ENCODE measurements around the gene PLD1.

Gene PLD1

DNA sequence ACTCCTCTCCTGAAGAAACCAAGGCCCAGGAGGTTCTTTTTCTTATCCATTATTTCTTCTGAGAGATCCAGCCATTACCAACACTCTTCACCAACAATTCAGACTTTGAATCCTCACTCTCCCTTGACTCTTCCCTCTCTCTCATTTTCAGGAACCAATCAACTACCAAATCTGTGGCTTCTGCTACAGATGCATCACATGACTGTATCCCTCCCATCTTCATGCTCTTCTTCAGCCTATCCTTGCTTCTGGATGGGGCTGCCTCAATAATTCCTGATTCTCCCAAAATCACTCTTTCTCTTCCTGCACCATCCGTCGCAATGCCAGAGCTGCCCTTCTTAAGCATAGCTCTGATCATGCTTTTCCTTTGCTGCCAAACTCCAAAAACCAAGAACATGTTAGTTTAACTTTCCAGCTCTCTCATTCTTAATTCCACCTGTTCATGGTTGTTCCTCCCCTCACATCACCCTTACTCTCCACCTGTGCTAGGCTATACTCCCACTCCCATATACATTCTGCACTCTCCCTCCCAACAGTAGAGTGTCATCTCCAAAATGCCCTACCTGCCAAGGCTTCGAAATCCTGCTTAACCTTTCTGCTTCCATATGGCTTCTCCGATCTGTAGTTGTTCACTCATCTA lies 13.5 kb downstream of the PLD1 start:
- DNase-seq (ENCODE audit: low read depth) = no peak

DNA sequence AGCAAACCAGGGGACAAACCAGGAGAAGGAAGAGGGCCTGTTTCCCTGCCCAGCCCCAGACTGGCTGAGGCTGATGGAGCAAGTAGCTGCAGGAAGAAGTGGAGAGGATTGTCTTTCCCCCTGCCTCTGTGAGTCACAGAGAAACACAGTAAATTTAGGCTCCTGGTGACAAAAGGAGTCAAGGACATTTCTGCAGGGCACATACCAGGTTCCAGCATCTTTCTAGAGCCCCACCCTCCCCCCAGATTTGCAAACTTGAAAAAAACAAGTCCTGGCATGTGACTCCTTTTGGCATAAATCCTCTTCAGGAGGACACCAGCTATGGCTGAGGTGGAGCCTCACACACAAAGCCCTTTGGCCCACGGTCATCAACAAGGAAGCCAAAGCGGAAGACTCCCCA lies 17.8 kb downstream of the PLD1 start:
- DNase-seq (ENCODE audit: low read depth) = no peak

DNA sequence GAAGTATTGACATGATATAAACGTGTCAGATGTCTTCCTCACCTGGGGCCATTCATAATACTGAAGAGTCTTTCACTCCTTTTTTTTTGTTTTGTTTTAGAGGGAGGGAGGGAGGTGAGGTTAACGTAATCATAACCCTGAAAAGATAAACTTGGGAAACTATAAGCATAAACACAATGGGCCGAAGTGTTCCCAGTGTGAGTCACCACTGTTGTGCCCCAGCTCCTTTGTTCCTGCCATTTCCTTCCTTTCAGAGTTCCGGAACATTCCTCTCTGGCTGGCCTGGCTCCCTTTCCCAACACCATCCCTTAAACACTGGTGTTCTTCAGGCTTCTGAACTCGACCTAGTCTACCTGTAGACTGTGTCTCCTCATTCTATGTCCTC lies 18.6 kb downstream of the PLD1 start:
- DNase-seq (ENCODE audit: low read depth) = no peak

DNA sequence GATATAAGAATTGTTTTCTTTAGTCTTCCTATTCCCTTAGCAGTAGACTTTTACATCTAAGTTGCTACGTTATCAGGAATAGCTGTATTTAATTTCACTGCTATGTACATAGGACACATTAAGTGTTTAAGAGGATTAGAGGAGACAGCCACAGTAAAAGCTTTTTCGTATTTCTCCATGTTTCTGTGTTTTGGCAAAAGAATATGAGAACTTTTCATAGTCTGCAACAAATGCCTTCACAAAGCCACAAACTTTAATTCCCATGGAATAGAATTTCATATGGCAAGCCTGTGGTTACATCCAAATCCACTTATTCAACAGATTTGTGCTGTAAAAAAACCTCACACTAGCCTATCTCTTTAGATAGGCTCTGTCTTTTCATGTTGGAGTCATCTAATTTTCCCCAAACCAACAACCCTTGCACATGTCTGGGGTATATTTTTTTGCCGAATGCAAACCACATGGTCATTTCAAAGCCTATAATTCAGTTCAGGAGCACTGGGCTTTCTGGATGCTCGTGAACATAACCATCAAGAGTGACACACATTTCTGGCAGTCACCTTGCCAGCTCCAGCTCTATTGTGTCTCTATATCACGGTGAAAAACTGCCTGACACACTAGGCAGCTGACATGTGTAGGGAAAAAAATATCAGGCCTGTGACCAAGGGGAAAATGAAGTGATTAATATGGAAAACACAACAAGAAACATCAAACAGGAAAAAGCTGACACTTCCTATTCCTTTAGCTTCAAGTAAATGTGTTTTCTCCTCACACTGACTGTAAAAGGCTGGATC lies 19.2 kb downstream of the PLD1 start:
- DNase-seq (ENCODE audit: low read depth) = no peak

DNA sequence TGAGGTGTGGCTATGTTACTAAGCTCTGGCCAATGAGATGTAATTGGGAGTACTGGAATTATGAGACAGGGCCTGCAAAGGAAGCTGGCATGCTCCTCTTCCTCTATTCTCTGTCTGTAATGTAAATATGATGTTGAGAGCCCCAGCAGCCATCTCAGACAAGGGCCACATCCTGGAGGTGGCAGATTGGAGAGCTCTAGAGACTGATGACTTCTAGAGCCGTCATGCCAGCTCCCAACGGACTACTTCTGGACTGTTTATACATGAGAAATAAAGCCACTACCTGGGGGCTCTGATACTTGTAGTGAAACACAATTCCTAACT lies 19.7 kb downstream of the PLD1 start:
- DNase-seq (ENCODE audit: low read depth) = no peak

DNA sequence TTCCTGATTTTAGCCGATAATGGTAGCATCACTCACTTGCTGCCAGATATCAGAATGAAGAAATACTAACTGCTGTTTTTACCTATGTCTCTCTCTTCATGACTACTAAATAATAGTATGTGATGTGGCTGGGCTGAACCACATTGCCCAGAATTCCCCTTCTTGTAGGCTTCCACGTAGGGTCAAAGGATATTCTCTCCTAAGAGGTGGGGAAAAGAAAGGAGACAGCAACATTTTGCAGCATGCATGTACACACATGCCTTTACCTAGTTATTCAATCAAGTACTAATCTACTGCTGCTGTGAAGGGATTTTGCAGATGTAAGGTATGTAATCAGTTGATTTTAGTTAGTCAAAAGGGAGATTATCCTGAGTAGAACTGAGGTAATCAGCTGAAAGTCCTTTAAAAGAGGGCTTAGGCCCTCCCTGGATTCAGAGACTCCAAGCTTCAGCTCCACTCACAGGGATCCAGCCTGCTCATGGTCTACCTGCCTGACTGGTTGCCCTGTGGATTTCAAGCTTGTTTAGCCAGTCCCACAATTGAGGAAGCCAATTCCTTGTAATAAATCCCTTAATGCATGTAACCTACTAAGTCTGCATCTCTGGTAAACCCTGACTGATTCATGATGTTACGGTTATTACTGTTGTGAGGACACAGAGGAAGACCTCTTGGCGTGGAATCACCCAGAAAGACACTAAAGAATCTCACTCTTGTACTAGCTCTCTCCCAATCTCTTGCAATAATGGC lies 20.4 kb downstream of the PLD1 start:
- no peak for DNase-seq (ENCODE audit: low read depth)

DNA sequence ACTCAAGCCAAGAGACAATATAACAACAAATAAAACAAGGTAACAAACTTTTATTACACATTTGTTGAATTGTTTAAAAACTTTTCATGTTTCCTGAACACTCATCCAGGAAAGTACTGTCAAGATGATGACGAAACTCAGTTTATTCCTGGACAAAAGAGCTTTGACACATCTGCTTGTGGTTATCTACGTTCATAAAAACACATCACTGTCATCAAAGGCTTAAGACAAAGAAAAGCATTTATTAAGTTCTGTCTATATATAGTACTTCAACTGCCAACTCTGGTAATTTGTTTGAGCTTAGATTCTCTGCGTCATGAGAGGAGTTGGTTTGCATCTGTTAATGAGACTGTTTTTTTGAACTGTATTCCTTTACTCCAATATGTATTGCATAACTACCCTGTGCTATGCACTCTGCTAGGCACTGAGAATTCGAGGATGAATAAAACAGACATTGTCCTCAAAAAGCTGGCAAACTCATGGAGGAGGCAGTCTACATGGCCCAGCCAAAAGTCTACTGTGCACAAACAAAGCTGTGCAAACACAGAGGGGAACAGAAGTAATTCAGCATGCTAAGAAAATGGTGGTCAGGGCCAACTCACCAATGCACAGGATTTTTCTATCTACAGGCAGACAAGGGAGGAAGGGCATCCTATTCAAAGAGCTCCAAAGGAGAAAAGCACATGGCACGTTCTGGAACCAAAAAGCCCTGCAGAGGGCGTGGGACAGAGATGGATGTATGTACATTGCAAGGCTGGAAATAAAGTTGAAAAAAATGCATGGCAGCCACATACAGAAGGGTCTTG lies 21.5 kb downstream of the PLD1 start:
- no peak for DNase-seq (ENCODE audit: low read depth)

DNA sequence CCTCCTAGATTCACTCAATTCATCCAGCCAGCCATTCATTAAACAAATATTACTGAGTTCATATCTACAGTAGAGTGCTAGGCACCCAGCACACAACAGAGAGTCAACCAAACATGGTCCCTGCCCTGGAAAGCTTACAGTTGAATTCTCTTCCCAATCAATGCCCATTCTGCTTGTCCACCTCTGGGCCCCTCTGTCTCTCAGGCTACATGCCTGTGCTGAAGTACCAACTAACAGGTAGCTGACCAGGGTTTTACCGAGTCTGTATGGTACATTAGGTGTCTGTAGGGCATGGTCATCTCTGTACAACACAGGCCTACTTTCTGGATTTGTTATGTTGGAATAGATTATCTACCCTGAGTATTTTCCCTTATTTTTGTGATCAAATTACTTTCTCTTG lies 23.3 kb downstream of the PLD1 start:
- DNase-seq (ENCODE audit: low read depth) = no peak

DNA sequence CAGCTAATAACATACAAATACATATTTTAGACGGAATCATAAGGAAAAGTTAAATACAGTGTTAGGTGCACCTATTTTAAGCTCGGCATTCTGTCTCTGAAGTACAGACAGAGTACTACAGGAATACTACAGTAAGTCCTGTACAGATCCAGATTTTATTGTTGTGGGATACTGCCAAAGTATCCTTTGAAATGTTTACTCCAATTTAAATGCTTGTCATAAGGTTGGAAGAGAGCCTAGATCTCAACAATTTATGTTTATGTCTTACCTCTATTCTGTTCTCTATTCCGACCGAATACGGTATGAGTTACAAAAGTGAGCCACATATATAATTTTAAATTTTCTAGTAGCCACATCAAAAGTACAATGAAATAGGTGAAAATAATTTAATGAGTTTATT lies 25.3 kb downstream of the PLD1 start:
- DNase-seq (ENCODE audit: low read depth) = no peak

DNA sequence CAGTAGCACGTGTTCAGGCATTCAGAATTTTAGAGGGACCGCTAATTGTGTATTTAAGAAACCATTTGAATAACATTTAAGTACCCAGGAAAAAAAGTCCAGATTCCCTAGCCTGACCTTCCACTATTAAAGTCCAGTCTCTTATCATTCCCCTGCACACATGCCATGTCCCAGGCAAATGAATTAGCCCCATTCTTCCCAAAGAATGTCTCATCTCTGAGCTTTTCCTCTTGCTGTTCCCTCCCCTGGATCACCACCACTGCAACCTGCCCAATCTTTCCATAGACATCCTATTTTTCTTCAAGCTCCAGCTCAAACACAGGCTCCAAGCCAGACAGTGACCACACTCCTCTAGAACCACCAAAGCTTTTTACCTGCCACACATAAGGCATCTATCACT lies 25.9 kb downstream of the PLD1 start:
- DNase-seq (ENCODE audit: low read depth) = no peak

DNA sequence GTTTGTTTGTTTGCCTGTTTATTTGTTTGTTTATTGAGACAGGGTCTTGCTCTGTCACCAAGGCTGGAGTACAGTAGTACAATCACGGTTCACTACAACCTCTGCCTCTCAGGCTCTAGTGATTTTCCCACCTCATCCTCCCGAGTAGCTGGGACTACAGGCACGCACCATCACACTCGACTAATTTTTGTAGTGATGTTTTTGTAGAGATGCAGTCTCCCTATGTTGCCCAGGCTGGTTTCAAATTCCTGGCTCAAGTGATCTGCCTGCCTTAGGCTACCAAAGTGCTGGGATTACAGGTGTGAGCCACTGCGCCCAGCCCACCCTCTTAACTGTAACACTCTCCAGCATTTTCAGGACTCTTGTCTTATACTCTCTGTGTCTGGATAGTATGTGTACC lies 26.7 kb downstream of the PLD1 start:
- no peak for DNase-seq (ENCODE audit: low read depth)

DNA sequence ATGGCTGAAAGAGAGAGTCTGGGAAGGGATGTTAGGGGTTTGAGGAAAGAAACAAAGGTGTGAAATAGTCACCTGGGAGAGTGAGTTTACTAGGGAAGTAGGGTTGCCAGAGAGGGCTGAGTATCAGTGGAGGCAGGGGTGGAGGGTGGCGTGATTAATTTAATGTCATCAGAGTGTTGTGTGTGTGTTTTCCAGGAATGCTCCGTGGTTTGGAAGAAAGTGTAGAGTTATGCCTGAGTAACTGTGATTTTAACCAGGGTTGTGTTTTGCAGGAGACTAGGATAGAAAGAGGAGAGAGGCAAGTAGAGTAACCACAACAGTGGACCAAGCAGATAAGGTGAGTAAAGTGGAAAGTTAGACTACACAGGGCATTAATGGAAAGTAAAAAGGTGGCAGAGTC lies 27.2 kb downstream of the PLD1 start:
- DNase-seq (ENCODE audit: low read depth) = no peak

DNA sequence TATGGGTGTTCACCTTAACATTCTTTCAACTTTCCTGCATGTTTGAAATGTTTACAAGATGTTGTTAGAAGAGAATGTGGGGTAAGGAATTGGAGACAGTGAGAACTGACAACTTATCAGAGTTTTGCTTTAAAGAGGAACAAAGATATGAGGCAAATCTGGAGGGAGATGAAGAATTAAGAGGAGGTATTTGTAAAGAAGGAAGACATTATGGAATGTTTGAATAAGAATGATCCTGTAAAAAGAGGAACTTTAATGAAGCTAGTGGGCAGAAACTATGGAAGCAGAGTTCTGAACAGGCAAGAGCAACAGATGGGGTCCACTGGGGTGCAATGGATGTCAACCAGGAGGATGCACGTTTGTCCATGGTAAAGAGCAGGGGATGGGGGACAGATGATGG lies 27.7 kb downstream of the PLD1 start:
- DNase-seq (ENCODE audit: low read depth) = no peak

DNA sequence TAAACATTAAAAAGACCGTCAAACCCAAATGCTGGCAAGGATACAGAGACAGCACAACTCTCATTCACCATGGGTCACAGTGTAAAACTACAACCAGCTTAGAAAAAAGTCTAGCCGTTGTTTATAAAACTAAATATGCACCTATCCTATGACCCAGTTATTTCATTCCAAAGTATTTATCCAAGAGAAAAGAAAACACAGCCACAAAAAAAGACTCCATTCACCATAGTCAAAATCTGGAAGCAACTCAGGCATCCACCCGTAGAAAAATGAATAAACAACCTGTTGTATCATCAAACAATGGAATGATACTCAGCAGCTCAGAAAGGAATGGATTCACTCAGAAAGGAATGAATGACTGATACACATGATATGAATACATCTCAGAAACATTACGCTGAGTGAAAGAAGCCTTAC lies 28.6 kb downstream of the PLD1 start:
- no peak for DNase-seq (ENCODE audit: low read depth)

DNA sequence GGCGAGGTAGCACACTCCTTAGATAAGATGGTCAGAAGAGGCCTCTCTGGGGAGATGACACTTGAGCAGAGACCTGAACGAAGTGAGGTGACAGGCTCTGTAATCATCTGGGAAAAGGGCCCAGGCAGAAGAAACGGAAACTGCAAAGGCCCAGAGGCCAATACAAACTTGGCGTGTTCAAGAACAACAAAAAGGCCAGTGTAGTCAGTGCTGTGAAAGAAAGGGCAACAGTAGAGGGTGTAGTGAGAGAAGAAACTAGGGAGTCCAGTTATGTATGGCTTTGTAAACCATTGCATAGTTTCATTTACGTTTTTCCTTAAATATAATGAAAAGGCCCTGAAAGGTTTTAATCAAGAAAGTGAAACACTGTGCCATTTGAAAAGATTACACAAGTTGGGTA lies 31.8 kb downstream of the PLD1 start:
- no peak for DNase-seq (ENCODE audit: low read depth)

DNA sequence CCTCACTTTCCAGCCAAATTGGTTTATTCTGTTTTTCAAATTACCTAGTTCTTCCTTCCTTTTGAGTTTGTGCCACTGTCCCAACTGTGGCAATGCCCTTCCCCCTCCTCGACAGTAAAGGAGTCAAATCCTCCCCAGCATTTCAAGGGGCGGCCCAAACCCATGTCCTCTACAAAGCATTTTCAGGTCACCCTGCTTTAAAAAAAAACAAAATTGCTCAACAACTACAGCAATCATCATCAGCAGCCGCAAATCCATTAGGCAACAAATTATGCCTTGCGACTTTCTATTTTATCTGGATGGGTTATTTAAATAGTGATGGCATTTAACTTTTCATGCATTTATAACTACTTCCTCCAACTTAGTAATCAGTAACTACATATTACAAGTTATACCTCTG lies 32.7 kb downstream of the PLD1 start:
- DNase-seq (ENCODE audit: low read depth) = no peak

DNA sequence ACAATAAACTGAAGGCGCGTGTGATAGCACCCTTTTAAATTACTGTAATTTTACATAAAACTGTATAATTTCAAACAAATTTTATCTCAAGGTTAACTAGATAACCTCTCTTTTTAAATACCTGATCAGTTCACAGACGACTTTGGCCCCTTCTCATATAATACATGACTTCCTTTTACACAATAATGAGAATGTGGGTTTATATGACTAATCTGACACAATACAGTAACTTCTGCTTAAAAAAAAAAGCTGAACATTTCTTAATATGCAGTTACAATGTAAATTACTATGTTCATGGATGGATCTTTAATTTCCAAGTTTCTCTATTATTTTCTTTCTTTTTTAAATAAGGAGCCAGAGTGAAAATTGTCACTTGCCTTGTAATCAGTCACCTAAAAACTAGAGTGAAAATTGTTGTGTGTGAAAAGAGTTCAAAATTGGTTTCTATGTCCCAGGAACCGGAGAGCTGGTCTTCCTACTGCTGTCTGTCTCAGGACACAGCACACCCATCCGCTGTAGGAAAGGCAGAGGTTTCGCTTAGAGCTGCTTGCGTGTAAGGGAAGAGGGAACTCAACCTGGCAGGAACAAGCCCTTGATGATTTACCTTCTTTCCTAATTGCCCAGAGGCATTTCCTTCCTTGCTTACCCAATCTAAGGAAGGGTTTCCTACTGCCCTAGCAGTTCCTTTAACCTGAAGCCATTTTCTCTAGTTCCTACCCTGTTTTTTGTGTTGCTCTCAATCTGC lies 33.3 kb downstream of the PLD1 start:
- no peak for DNase-seq (ENCODE audit: low read depth)

DNA sequence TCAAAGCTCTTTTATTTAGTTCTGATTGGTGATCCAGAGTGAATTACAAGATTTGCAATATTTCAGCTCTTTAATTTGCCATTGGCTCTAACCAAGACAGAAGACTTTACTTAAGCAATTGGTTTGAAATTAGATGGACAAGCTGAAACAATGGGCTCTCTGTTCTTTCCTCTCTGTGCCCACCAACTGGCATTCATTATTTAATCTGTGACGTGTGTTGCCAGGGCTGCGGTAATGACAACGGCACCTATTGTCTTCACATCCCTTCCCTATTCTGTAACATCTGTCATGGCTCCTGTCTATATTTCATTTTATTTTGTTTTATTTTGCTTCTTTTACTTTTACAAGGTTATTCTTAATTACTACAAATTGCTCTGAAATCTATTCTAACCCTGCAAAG lies 33.9 kb downstream of the PLD1 start:
- no peak for DNase-seq (ENCODE audit: low read depth)

DNA sequence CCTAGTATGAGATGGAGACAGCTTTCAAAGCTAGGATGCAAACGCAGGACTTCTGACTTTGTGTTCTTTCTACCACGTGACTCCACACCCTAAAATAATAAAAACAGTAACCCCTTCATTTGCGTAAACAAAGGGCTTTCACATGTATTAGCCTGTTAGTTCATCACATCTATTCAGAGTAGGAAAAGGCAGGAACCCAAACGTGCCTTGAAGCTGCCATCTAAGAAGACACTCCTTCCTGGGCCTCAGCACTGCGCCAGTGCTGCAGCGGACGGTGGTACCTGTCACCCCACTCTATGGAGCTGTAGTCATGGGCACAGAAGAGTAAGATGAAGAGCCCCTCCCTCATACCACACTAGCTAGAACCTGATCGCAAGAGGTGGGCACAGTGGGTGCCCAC lies 34.3 kb downstream of the PLD1 start:
- DNase-seq (ENCODE audit: low read depth) = no peak

DNA sequence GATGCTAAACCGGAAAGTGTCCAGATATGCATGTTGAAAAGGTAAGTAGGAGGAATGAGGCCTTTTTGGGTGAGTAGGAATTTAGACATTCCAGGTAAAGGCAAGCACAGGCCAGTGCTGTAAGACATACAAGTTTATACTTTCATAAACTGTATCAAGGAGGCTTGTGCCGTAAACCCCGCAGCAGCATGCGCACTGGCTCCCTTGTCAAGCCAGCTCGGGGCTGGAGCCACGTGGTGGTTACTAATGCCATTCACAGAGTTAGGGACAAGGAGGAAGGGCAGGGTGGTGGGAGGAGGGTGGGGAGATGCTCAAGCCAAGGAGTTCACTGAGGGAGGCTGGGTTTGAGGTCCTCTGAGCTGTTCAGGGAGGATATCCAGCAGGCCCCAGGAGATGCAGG lies 35.8 kb downstream of the PLD1 start:
- no peak for DNase-seq (ENCODE audit: low read depth)

DNA sequence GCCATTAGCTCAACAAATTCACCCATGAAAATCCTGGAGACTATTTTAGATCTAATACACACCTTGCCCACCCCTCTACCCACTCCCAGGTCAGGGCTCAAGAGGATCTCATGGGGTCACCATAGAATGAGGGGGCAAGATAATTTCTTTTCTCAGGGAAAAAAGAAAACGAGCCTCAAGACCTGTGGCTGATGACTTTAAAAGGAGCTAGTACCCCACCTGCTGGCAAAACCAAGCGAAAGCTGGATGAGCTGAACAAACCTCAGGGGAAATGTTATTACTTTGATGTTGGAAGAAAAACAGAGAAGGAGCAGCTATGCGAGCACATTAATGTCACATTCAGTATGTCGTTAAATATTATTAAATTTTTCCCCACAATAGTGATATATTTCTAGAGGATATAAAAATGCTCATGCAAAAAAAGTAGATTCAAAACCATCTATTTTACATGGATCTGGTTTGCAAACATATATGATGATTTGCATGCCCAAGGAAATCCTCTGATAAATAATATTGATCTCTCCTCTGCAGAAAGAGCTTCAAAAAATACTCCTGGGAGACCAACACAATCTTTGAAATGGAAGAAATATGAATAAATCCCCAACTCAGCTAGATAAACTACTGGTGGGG lies 37.7 kb downstream of the PLD1 start:
- peak; percentile 13 for DNase-seq (ENCODE audit: low read depth)

Data from activated T-helper 9 cell treated with anti-CD3 and anti-CD28 coated beads, Interleukin-2, amount 50 U/mL, for 16 hours (primary cell).